Stimulated activated CD4-positive, alpha-beta T cell treated with anti-CD3 and anti-CD28 coated beads, Interleukin-4, amount 100 ng/mL, for 48 hours (primary cell): ENCODE data around the gene AP2M1.
"Not testable (repeated sequence)": the region's sequence is repeated elsewhere in the genome, so short reads cannot be mapped to it uniquely, and the experiment has no call there.

Experiments
- DNase-seq, 2 donors: peaks; one replicate each; pipeline ENCODE4 v3.0.0-alpha.2; 2020; ENCODE audit warnings: low read depth in 2 of 2

Gene AP2M1

GRCh38 chr3:184157206-184157605 lies 17.4 kb upstream of the AP2M1 start:
- DNase-seq = no peak

GRCh38 chr3:184158404-184158803 lies 16.3 kb upstream of the AP2M1 start:
- no peak for DNase-seq

GRCh38 chr3:184160456-184160855 lies 14.2 kb upstream of the AP2M1 start:
- DNase-seq = no peak

GRCh38 chr3:184162571-184163070 lies 12.0 kb upstream of the AP2M1 start:
- not testable (repeated sequence) for DNase-seq

- no peak for DNase-seq
Measured at GRCh38 chr3:184164648-184165330, 9.9 kb upstream of the AP2M1 start.

- no peak for DNase-seq
Measured at GRCh38 chr3:184165543-184165942, 9.1 kb upstream of the AP2M1 start.

- no peak for DNase-seq
Measured at GRCh38 chr3:184166671-184167070, 8.0 kb upstream of the AP2M1 start.

- no peak for DNase-seq
Measured at GRCh38 chr3:184167786-184168185, 6.9 kb upstream of the AP2M1 start.

- no peak for DNase-seq
Measured at GRCh38 chr3:184168363-184169120, 6.1 kb upstream of the AP2M1 start.

- DNase-seq = no peak
Measured at GRCh38 chr3:184169896-184170875, 4.5 kb upstream of the AP2M1 start.

- DNase-seq = no peak
Measured at GRCh38 chr3:184171562-184171961, 3.1 kb upstream of the AP2M1 start.

GRCh38 chr3:184172681-184173373 lies 1.8 kb upstream of the AP2M1 start:
- DNase-seq = no peak

- DNase-seq = no peak
Measured at GRCh38 chr3:184173374-184173722, 1.3 kb upstream of the AP2M1 start.

GRCh38 chr3:184174284-184174645 lies 390 bp upstream of the AP2M1 start:
- no peak for DNase-seq

GRCh38 chr3:184175506-184175905 lies 851 bp downstream of the AP2M1 start:
- DNase-seq = no peak

- no peak for DNase-seq
Measured at GRCh38 chr3:184175981-184176376, 1.3 kb downstream of the AP2M1 start.

- DNase-seq = no peak
Measured at GRCh38 chr3:184176377-184177330, 2.0 kb downstream of the AP2M1 start.

GRCh38 chr3:184177331-184177731 lies 2.7 kb downstream of the AP2M1 start:
- DNase-seq = no peak

- DNase-seq = no peak
Measured at GRCh38 chr3:184177767-184178306, 3.2 kb downstream of the AP2M1 start.

GRCh38 chr3:184178521-184179138 lies 4.0 kb downstream of the AP2M1 start:
- no peak for DNase-seq
